HG03045 (cell line): ENCODE data around the gene BRF1.
A peak's percentile ranks its signal among the peaks of the same experiment; 100 is the strongest.

Experiments used
- ATAC-seq: cut with Tn5 transposase; IDR thresholded peaks from one replicate; pipeline ENCODE4 v1.9.1; 2021; ENCODE audit warnings: mild to moderate bottlenecking, moderate library complexity; ENCODE audit not compliant: unreplicated experiment

Gene BRF1

GRCh38 chr14:105269405-105269804 is 31.4 kb downstream of the BRF1 start:
- ATAC-seq, result no peak

GRCh38 chr14:105268736-105269354 is 32.0 kb downstream of the BRF1 start:
- ATAC-seq, result no peak

GRCh38 chr14:105267820-105268548 is 32.8 kb downstream of the BRF1 start:
- ATAC-seq, result no peak

- ATAC-seq, result no peak
These were observed 39.0 kb downstream of the BRF1 start for GRCh38 chr14:105261781-105262180.

GRCh38 chr14:105260959-105261358 is 39.8 kb downstream of the BRF1 start:
- no peak for ATAC-seq

GRCh38 chr14:105258846-105259245 is 42.0 kb downstream of the BRF1 start:
- no peak for ATAC-seq

GRCh38 chr14:105257464-105257863 is 43.3 kb downstream of the BRF1 start:
- ATAC-seq, result no peak

GRCh38 chr14:105256292-105256960 is 44.4 kb downstream of the BRF1 start:
- no peak for ATAC-seq

- ATAC-seq, result no peak
These were observed 45.7 kb downstream of the BRF1 start for GRCh38 chr14:105255021-105255507.

- no peak for ATAC-seq
These were observed 47.5 kb downstream of the BRF1 start for GRCh38 chr14:105253329-105253682.

GRCh38 chr14:105252552-105253328 is 48.1 kb downstream of the BRF1 start:
- no peak for ATAC-seq

GRCh38 chr14:105251920-105252319 is 48.9 kb downstream of the BRF1 start:
- ATAC-seq, result no peak

GRCh38 chr14:105250986-105251385 is 49.8 kb downstream of the BRF1 start:
- ATAC-seq, result no peak

- ATAC-seq, result no peak
These were observed 50.8 kb downstream of the BRF1 start for GRCh38 chr14:105250008-105250366.

- no peak for ATAC-seq
These were observed 51.4 kb downstream of the BRF1 start for GRCh38 chr14:105249182-105250007.

GRCh38 chr14:105248368-105249181 is 52.2 kb downstream of the BRF1 start, which contains the start of gene BTBD6:
BTBD6 (plus strand) TSS chr14:105248533; CDS start chr14:105248712, 179 bp downstream.
- ATAC-seq, result peak; percentile 81

- peak; percentile 6 for ATAC-seq
These were observed 53.0 kb downstream of the BRF1 start for GRCh38 chr14:105247715-105248367.

GRCh38 chr14:105247026-105247425 is 53.8 kb downstream of the BRF1 start:
- ATAC-seq, result no peak

- no peak for ATAC-seq
These were observed 56.5 kb downstream of the BRF1 start for GRCh38 chr14:105244334-105244733.
